Large intestine (tissue), 3 donors: Measurements from ENCODE around the gene MICAL2. TPM values are rescaled to one million over a fixed set of nuclear protein-coding genes. Genes with fewer than 3 reads are reported as not detected.

Experiments used
- DNase-seq, 2 donors: peaks; one replicate each; pipeline versions ENCODE4 v3.0.0 to v3.0.0-alpha.2; 2013
- H3K27ac ChIP-seq: one replicate; pipeline ENCODE4 v1.5.1; 2013; ENCODE audit warnings: low read length
- H3K27me3 ChIP-seq: 2 replicates; pipeline ENCODE4 v1.6.1; 2013; ENCODE audit warnings: low read length; ENCODE audit not compliant: control insufficient read depth, insufficient read depth
- H3K36me3 ChIP-seq: 2 replicates; pipeline ENCODE4 v1.6.1; 2013; ENCODE audit warnings: low read length; ENCODE audit not compliant: control insufficient read depth, insufficient read depth
- H3K4me1 ChIP-seq: one replicate; pipeline ENCODE4 v1.6.1; 2013; ENCODE audit warnings: low read length; ENCODE audit not compliant: control insufficient read depth, insufficient read depth
- H3K4me3 ChIP-seq: one replicate; pipeline ENCODE4 v1.5.1; 2013; ENCODE audit warnings: low read length
- H3K9me3 ChIP-seq: one replicate; pipeline ENCODE4 v1.6.1; 2013; ENCODE audit warnings: mild to moderate bottlenecking, low read depth, low read length, moderate library complexity; ENCODE audit not compliant: control insufficient read depth
- WGBS: methylation state at CpG from one replicate; pipeline ENCODE4 v1.1.5; 2013; ENCODE audit warnings: low lambda C conversion rate; ENCODE audit not compliant: insufficient coverage; 5-methylcytosine and 5-hydroxymethylcytosine counted together
- polyA plus RNA-seq: library from polyadenylated mRNA; unstranded; fragments of 120-200 nt; gene quantifications from one replicate; pipeline ENCODE4 v1.2.1, GENCODE V29; 2013

Gene MICAL2
- polyA plus RNA-seq, 1 donor = 39.8 TPM

GRCh38 chr11:12100429-12100828 is 10.0 kb upstream of the MICAL2 start:
- Histone ChIP-seq H3K9me3 (no peaks in the 10 kb centered on the region), H3K27ac (no peak overlapping the region), H3K4me3 (no peak overlapping the region), H3K36me3 (no peaks in the 10 kb centered on the region), H3K4me1 (peaks cover 8% of the 10 kb centered on the region), H3K27me3 (peaks cover 2% of the 10 kb centered on the region)
- WGBS = no CpG with 5 or more reads among the region's 8 CpGs
- DNase-seq = peak in 1 of 2 donors; percentile 49

- DNase-seq = no peak
- Histone ChIP-seq H3K9me3 (no peaks in the 10 kb centered on the region), H3K4me1 (peaks cover 5% of the 10 kb centered on the region), H3K27me3 (peaks cover 2% of the 10 kb centered on the region), H3K4me3 (no peak overlapping the region), H3K27ac (no peak overlapping the region), H3K36me3 (no peaks in the 10 kb centered on the region)
- WGBS = no CpG with 5 or more reads among the region's 5 CpGs
Measured at GRCh38 chr11:12100841-12101242, 9.5 kb upstream of the MICAL2 start.

GRCh38 chr11:12101318-12101717 is 9.1 kb upstream of the MICAL2 start:
- H3K36me3 ChIP-seq = no peaks in the 10 kb centered on the region
- peaks cover 2% of the 10 kb centered on the region for H3K27me3 ChIP-seq
- H3K9me3 ChIP-seq = no peaks in the 10 kb centered on the region
- DNase-seq = no peak
- H3K4me3 ChIP-seq = no peak overlapping the region
- peaks cover 5% of the 10 kb centered on the region for H3K4me1 ChIP-seq
- H3K27ac ChIP-seq = no peak overlapping the region
- 14% methylated on average over 1 of the region's 1 CpG for WGBS

- WGBS = no CpG with 5 or more reads among the region's 5 CpGs
- H3K4me3 ChIP-seq = no peak overlapping the region
- no peaks in the 10 kb centered on the region for H3K9me3 ChIP-seq
- H3K36me3 ChIP-seq = no peaks in the 10 kb centered on the region
- H3K27me3 ChIP-seq = peaks cover 2% of the 10 kb centered on the region
- peak in 1 of 2 donors; percentile 11 for DNase-seq
- peaks cover 5% of the 10 kb centered on the region for H3K4me1 ChIP-seq
- no peak overlapping the region for H3K27ac ChIP-seq
Measured at GRCh38 chr11:12102588-12103410, 7.6 kb upstream of the MICAL2 start.

GRCh38 chr11:12103411-12104225 is 6.8 kb upstream of the MICAL2 start:
- Histone ChIP-seq H3K27ac (no peak overlapping the region), H3K4me1 (peaks cover 5% of the 10 kb centered on the region), H3K4me3 (no peak overlapping the region), H3K36me3 (no peaks in the 10 kb centered on the region), H3K9me3 (no peaks in the 10 kb centered on the region), H3K27me3 (peaks cover 2% of the 10 kb centered on the region)
- no peak for DNase-seq
- WGBS = no CpG with 5 or more reads among the region's 7 CpGs

- Histone ChIP-seq H3K4me3 (no peak overlapping the region), H3K9me3 (no peaks in the 10 kb centered on the region), H3K36me3 (no peaks in the 10 kb centered on the region), H3K4me1 (peaks cover 12% of the 10 kb centered on the region), H3K27ac (no peak overlapping the region), H3K27me3 (peaks cover 2% of the 10 kb centered on the region)
- no CpG with 5 or more reads among the region's 2 CpGs for WGBS
- no peak for DNase-seq
Measured at GRCh38 chr11:12105471-12105870, 4.9 kb upstream of the MICAL2 start.

GRCh38 chr11:12106101-12106500 is 4.3 kb upstream of the MICAL2 start:
- no peak for DNase-seq
- H3K9me3 ChIP-seq = no peaks in the 10 kb centered on the region
- peaks cover 5% of the 10 kb centered on the region for H3K27me3 ChIP-seq
- peaks cover 14% of the 10 kb centered on the region for H3K4me1 ChIP-seq
- no peak overlapping the region for H3K4me3 ChIP-seq
- no peaks in the 10 kb centered on the region for H3K36me3 ChIP-seq
- H3K27ac ChIP-seq = no peak overlapping the region
- WGBS = 50% methylated on average over 1 of the region's 5 CpGs

GRCh38 chr11:12106501-12106900 is 3.9 kb upstream of the MICAL2 start:
- H3K27ac ChIP-seq = no peak overlapping the region
- DNase-seq = no peak
- H3K9me3 ChIP-seq = no peaks in the 10 kb centered on the region
- peaks cover 14% of the 10 kb centered on the region for H3K4me1 ChIP-seq
- H3K36me3 ChIP-seq = no peaks in the 10 kb centered on the region
- WGBS = no CpG with 5 or more reads among the region's 5 CpGs
- H3K4me3 ChIP-seq = no peak overlapping the region
- peaks cover 6% of the 10 kb centered on the region for H3K27me3 ChIP-seq

GRCh38 chr11:12108875-12109453 is 1.4 kb upstream of the MICAL2 start:
- peaks cover 4% of the 10 kb centered on the region for H3K27me3 ChIP-seq
- H3K4me1 ChIP-seq = peaks cover 26% of the 10 kb centered on the region
- WGBS = no CpG with 5 or more reads among the region's 2 CpGs
- no peaks in the 10 kb centered on the region for H3K9me3 ChIP-seq
- no peak for DNase-seq
- H3K4me3 ChIP-seq = no peak overlapping the region
- no peaks in the 10 kb centered on the region for H3K36me3 ChIP-seq
- H3K27ac ChIP-seq = no peak overlapping the region

- Histone ChIP-seq H3K4me3 (peak overlapping the region; percentile 55), H3K27ac (peak overlapping the region; percentile 83), H3K36me3 (no peaks in the 10 kb centered on the region), H3K9me3 (no peaks in the 10 kb centered on the region), H3K4me1 (peaks cover 30% of the 10 kb centered on the region), H3K27me3 (peaks cover 4% of the 10 kb centered on the region)
- 0% methylated on average over 1 of the region's 7 CpGs for WGBS
- DNase-seq = no peak
Measured at GRCh38 chr11:12109591-12110196, 696 bp upstream of the MICAL2 start.
